HCT116 (cell line): ENCODE data around the gene ACTN1. TPM values are rescaled to one million over a fixed set of nuclear protein-coding genes. Genes with fewer than 3 reads are reported as not detected.
A peak's percentile ranks its signal among the peaks of the same experiment; 100 is the strongest.

Experiments used
- ATAC-seq: fragments of 200-7000 bp; cut with Tn5 transposase; 2 replicates; pipeline ENCODE4 v1.9.1; 2020; ENCODE audit warnings: mild to moderate bottlenecking, moderate library complexity
- BruUV-seq: library from RNA; stranded (reverse); fragments of 400-500 nt; replicated peaks from 2 replicates; lab custom pipeline; 2021; lab: Mats Ljungman, UMichigan
- CTCF ChIA-PET: fragments of 300-600 bp; sonication (Branson Sonifier 250); formaldehyde crosslinking; loops from one replicate; lab custom pipeline; 2021; ENCODE audit warnings: antibody characterized with exemption; lab: Charles Lee
- POLR2A ChIA-PET: fragments of 300-600, 350-600 bp; sonication (Branson Sonifier 250); formaldehyde crosslinking; loops from one replicate; lab custom pipeline; 2021; ENCODE audit warnings: antibody characterized with exemption; lab: Charles Lee
- RAD21 ChIA-PET, 2 experiments: fragments of 300-600 bp; sonication (Branson Sonifier 250); formaldehyde crosslinking; loops; one replicate each; lab custom pipeline; 2023; ENCODE audit warnings: low total read pairs in 2 of 2; ENCODE audit not compliant: uncharacterized antibody in 2 of 2, unreplicated experiment in 2 of 2, low non-redundant PET in 1 of 2; lab: Charles Lee
- DNase-seq: peaks from one replicate; pipeline ENCODE4 v3.0.0-alpha.2; 2010; ENCODE audit warnings: low read depth, low spot score
- H2AFZ ChIP-seq: fragments of 200-600 bp; shearing (Covaris generic), sonication (generic); 2 replicates; pipeline ENCODE4 v1.6.1; 2017; ENCODE audit warnings: low read depth, mixed run types, mixed read lengths, antibody characterized with exemption, low read length; ENCODE audit not compliant: poor library complexity, severe bottlenecking
- H3K27ac ChIP-seq: 2 replicates; pipeline ENCODE4 v1.5.1; 2012; ENCODE audit warnings: low read depth, low read length
- H3K27me3 ChIP-seq: fragments of 200-600 bp; sonication (generic); 2 replicates; pipeline ENCODE4 v1.6.1; 2016; ENCODE audit warnings: mixed run types, low read length, mixed read lengths; ENCODE audit not compliant: insufficient read depth
- H3K36me3 ChIP-seq, 2 experiments: fragments of 200-500 bp in 1 of 2; fragments of 200-600 bp in 1 of 2; sonication (Bioruptor generic) in 1 of 2; sonication (generic) in 1 of 2; 2 replicates each; pipeline versions ENCODE4 v1.5.1 to v1.6.1; 2014 to 2016; ENCODE audit warnings: low read length in 2 of 2, inconsistent platforms in 1 of 2, mixed read lengths in 1 of 2, mixed run types in 1 of 2; ENCODE audit not compliant: insufficient read depth in 2 of 2, control insufficient read depth in 1 of 2
- H3K4me1 ChIP-seq, 2 experiments: fragments of 200-600 bp in 1 of 2; sonication (generic) in 1 of 2; 2 replicates each; pipeline versions ENCODE4 v1.5.1 to v1.6.1; 2012 to 2017; ENCODE audit warnings: low read length in 2 of 2, inconsistent platforms in 1 of 2, mild to moderate bottlenecking in 1 of 2, mixed read lengths in 1 of 2, mixed run types in 1 of 2, moderate library complexity in 1 of 2; ENCODE audit not compliant: insufficient read depth in 2 of 2, control insufficient read depth in 1 of 2
- H3K4me2 ChIP-seq: fragments of 200-600 bp; sonication (generic); 2 replicates; pipeline ENCODE4 v1.6.1; 2017; ENCODE audit warnings: mixed run types, low read length, mixed read lengths
- H3K4me3 ChIP-seq, 2 experiments: fragments of 200-600 bp in 1 of 2; sonication (generic) in 1 of 2; replicated peaks in 1 of 2; 2 replicates each; pipeline ENCODE4 v1.5.1; 2011 to 2016; ENCODE audit warnings: low read length in 2 of 2, control low read depth in 1 of 2, low read depth in 1 of 2, mild to moderate bottlenecking in 1 of 2, mixed read lengths in 1 of 2, mixed run types in 1 of 2
- H3K79me2 ChIP-seq: fragments of 200-600 bp; sonication (generic); 2 replicates; pipeline ENCODE4 v1.6.1; 2017; ENCODE audit warnings: mild to moderate bottlenecking, mixed run types, low read length, moderate library complexity, mixed read lengths; ENCODE audit not compliant: insufficient read depth
- H3K9ac ChIP-seq: fragments of 200-600 bp; sonication (generic); 2 replicates; pipeline ENCODE4 v1.6.1; 2016; ENCODE audit warnings: low read length, mixed read lengths
- H3K9me2 ChIP-seq: fragments of 200-600 bp; sonication (generic), shearing (Covaris generic); 2 replicates; pipeline ENCODE4 v1.6.1; 2017; ENCODE audit warnings: mixed run types, mild to moderate bottlenecking, moderate library complexity; ENCODE audit not compliant: insufficient read depth
- H3K9me3 ChIP-seq, 2 experiments: fragments of 200-500 bp in 1 of 2; fragments of 200-600 bp in 1 of 2; sonication (Bioruptor generic) in 1 of 2; sonication (generic) in 1 of 2; 2 replicates each; pipeline ENCODE4 v1.6.1; 2014 to 2017; ENCODE audit warnings: low read length in 2 of 2, mixed read lengths in 2 of 2, inconsistent platforms in 1 of 2, low read depth in 1 of 2, mild to moderate bottlenecking in 1 of 2, mixed run types in 1 of 2, moderate library complexity in 1 of 2; ENCODE audit not compliant: control insufficient read depth in 1 of 2, insufficient read depth in 1 of 2
- H4K20me1 ChIP-seq: fragments of 200-600 bp; sonication (generic), shearing (Covaris generic); 2 replicates; pipeline ENCODE4 v1.6.1; 2017; ENCODE audit warnings: mixed run types, mild to moderate bottlenecking, moderate library complexity; ENCODE audit not compliant: insufficient read depth
- CBX3 ChIP-seq: IDR thresholded peaks from 2 replicates; pipeline ENCODE4 v1.6.1; 2012; ENCODE audit warnings: low read depth
- CTCF ChIP-seq, 3 experiments: fragments of 200-600 bp in 1 of 3; sonication (generic) in 1 of 3; IDR thresholded peaks in 2 of 3; conservative IDR thresholded peaks in 1 of 3; 2 replicates each; pipeline ENCODE4 v1.5.1; 2012 to 2017; ENCODE audit warnings: low read depth in 2 of 3, low read length in 2 of 3, antibody characterized with exemption in 1 of 3, borderline replicate concordance in 1 of 3, control low read depth in 1 of 3, mild to moderate bottlenecking in 1 of 3, mixed read lengths in 1 of 3, mixed run types in 1 of 3, moderate library complexity in 1 of 3; ENCODE audit not compliant: insufficient read depth in 1 of 3
- RAD21 ChIP-seq: IDR thresholded peaks from 2 replicates; pipeline ENCODE4 v1.6.1; 2012; ENCODE audit warnings: low read depth, mild to moderate bottlenecking
- YY1 ChIP-seq: IDR thresholded peaks from 2 replicates; pipeline ENCODE4 v1.6.1; 2011; ENCODE audit warnings: low read length, low read depth, moderate library complexity, mild to moderate bottlenecking; ENCODE audit not compliant: insufficient replicate concordance; ENCODE audit errors: extremely low read depth
- intact Hi-C: fragments of 100-400 bp; cut with micrococcal nuclease; formaldehyde crosslinking; loops from 2 replicates; pipeline ENCODE4 v1.10.0; 2022
- total RNA-seq: library from RNA; stranded (reverse); gene quantifications from one replicate; pipeline ENCODE4 v1.2.1, GENCODE V29; 2021; ENCODE audit not compliant: unreplicated experiment

ACTN1 gene
- total RNA-seq, 1 experiment from 2014 or later: 123 TPM

GRCh38 chr14:68911594-68912227 lies 67.4 kb downstream of the ACTN1 start:
- DNase-seq (peak; percentile 54), ATAC-seq (peak; percentile 98)
- no peaks in the 10 kb centered on the region for H3K9me2 ChIP-seq
- peaks cover 14 to 17% of the 10 kb centered on the region in 2 experiments; a peak in 2 of 4 replicates for H3K36me3 ChIP-seq
- no peak overlapping the region for H3K4me2 ChIP-seq
- TF ChIP-seq RAD21 (peak; percentile 92), YY1 (peak; percentile 58), CBX3 (no peak), CTCF (IDR thresholded peaks at IDR 0.05 in 2 of 3, conservative IDR thresholded peaks at IDR 0.05 in 1 of 3; ENCODE audit: borderline replicate concordance in 1 of 3, insufficient read depth in 1 of 3, low read depth in 2 of 3, low read length in 2 of 3) (peak; percentile 98 to 99 (median 99))
- no peaks in the 10 kb centered on the region for H4K20me1 ChIP-seq
- ChIA-PET CTCF (interaction anchor here (0.6 to 3.4 kb wide), 12 partner anchors 10 to 195 kb away, joined by 3 to 24 read pairs (median 4); no protein-coding TSS in a partner anchor), POLR2A (no interaction called here), RAD21 (interaction anchor here in 1 of 2 experiments (0.7 to 1.9 kb wide), 3 partner anchors 20 to 196 kb away, joined by 3 to 4 read pairs (median 4); no protein-coding TSS in a partner anchor)
- intact Hi-C loops: loop anchor here (1.0 to 5.0 kb wide), 3 partner anchors 91 to 196 kb away; no protein-coding TSS in a partner anchor
- no peak overlapping the region for H3K9ac ChIP-seq
- no peak overlapping the region for H3K4me3 ChIP-seq
- H3K9me3 ChIP-seq: no peaks in the 10 kb centered on the region
- no peaks in the 10 kb centered on the region for H3K4me1 ChIP-seq
- H3K79me2 ChIP-seq: peaks cover 5% of the 10 kb centered on the region; the same call in 1 of the 2 replicates
- H3K27me3 ChIP-seq: no peaks in the 10 kb centered on the region
- H3K27ac ChIP-seq: no peak overlapping the region
- TSS peak; percentile 14 for BruUV-seq
- no peak overlapping the region for H2AFZ ChIP-seq
